ENCODE results near the gene ALAS2.

DNA sequence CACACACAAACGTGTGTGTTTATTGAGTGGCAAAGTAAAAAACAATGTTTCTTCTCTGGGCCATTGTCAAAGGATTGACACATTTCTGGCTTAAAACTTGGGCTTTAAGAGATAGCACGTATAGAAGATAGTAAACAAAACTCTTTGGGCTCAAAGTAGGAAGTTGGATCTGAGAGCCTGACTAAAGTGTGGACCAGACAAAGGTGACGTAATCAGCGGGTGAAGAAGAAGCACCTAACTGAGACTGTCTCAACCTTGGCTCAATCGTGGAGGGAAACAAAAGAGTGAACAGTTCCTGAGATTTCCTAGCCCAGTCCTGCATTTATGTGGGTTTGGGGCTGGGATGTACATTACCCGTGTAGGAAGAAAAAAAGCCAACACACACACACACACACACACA is 50.4 kb downstream of the ALAS2 start:
- TF ChIP-seq EZH2 (IDR thresholded peaks at IDR 0.05; ENCODE audit: low read depth, unreplicated experiment), result no peak
- TF ChIP-seq REST (IDR thresholded peaks at IDR 0.05; ENCODE audit: unreplicated experiment), result no peak
- TF ChIP-seq, protein P1, sequence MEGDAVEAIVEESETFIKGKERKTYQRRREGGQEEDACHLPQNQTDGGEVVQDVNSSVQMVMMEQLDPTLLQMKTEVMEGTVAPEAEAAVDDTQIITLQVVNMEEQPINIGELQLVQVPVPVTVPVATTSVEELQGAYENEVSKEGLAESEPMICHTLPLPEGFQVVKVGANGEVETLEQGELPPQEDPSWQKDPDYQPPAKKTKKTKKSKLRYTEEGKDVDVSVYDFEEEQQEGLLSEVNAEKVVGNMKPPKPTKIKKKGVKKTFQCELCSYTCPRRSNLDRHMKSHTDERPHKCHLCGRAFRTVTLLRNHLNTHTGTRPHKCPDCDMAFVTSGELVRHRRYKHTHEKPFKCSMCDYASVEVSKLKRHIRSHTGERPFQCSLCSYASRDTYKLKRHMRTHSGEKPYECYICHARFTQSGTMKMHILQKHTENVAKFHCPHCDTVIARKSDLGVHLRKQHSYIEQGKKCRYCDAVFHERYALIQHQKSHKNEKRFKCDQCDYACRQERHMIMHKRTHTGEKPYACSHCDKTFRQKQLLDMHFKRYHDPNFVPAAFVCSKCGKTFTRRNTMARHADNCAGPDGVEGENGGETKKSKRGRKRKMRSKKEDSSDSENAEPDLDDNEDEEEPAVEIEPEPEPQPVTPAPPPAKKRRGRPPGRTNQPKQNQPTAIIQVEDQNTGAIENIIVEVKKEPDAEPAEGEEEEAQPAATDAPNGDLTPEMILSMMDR (conservative IDR thresholded peaks at IDR 0.05; ENCODE audit: low read depth in 2 of 2), result no peak
- no peak for TF ChIP-seq EZH2phosphoT487 (IDR thresholded peaks at IDR 0.05; ENCODE audit: unreplicated experiment)
- no peak for TF ChIP-seq POLR2AphosphoS5 (IDR thresholded peaks at IDR 0.05; ENCODE audit: low read depth)
- TF ChIP-seq STAT1 (IDR thresholded peaks at IDR 0.05; ENCODE audit: unreplicated experiment), result no peak
- no peak for TF ChIP-seq CREB1 (CRISPR knock-in tag; IDR thresholded peaks at IDR 0.05; ENCODE audit: low read depth)
